Trophoblast cell (in vitro differentiated cells and primary cell): ENCODE results near the gene CNTN2.

ENCODE experiments used
- DNase-seq, 2 donors: peaks; one replicate each; pipeline ENCODE4 v3.0.0-alpha.2; 2016
- H2AFZ ChIP-seq: 2 replicates; pipeline ENCODE4 v1.6.1; 2013; ENCODE audit warnings: low read length, moderate library complexity, mild to moderate bottlenecking; ENCODE audit not compliant: insufficient read depth, poor library complexity
- H2AK5ac ChIP-seq: 2 replicates; pipeline ENCODE4 v1.6.1; 2013; ENCODE audit warnings: mild to moderate bottlenecking, low read length
- H2BK120ac ChIP-seq: 2 replicates; pipeline ENCODE4 v1.6.1; 2013; ENCODE audit warnings: low read length, mild to moderate bottlenecking, moderate library complexity; ENCODE audit not compliant: insufficient read depth, poor library complexity
- H2BK12ac ChIP-seq: 2 replicates; pipeline ENCODE4 v1.6.1; 2013; ENCODE audit warnings: mild to moderate bottlenecking, low read length, moderate library complexity
- H2BK5ac ChIP-seq: 2 replicates; pipeline ENCODE4 v1.6.1; 2013; ENCODE audit warnings: low read length, low read depth, moderate library complexity, mild to moderate bottlenecking; ENCODE audit not compliant: poor library complexity
- H3K14ac ChIP-seq: 2 replicates; pipeline ENCODE4 v1.6.1; 2013; ENCODE audit warnings: mild to moderate bottlenecking, low read length
- H3K18ac ChIP-seq: 2 replicates; pipeline ENCODE4 v1.6.1; 2013; ENCODE audit warnings: mild to moderate bottlenecking, low read length
- H3K23ac ChIP-seq: 2 replicates; pipeline ENCODE4 v1.6.1; 2013; ENCODE audit warnings: low read length
- H3K27ac ChIP-seq: 2 replicates; pipeline ENCODE4 v1.5.1; 2013; ENCODE audit warnings: low read depth, mild to moderate bottlenecking, inconsistent platforms, low read length, moderate library complexity
- H3K27me3 ChIP-seq: 2 replicates; pipeline ENCODE4 v1.6.1; 2013; ENCODE audit warnings: inconsistent platforms, mild to moderate bottlenecking, low read length, moderate library complexity; ENCODE audit not compliant: insufficient read depth
- H3K36me3 ChIP-seq, 2 experiments: 1 replicate in 1 of 2; 2 replicates in 1 of 2; pipeline ENCODE4 v1.6.1; 2013; ENCODE audit warnings: low read length in 2 of 2, mild to moderate bottlenecking in 2 of 2, moderate library complexity in 1 of 2; ENCODE audit not compliant: insufficient read depth in 2 of 2, control insufficient read depth in 1 of 2
- H3K4ac ChIP-seq: 2 replicates; pipeline ENCODE4 v1.6.1; 2013; ENCODE audit warnings: low read depth, mild to moderate bottlenecking, low read length, moderate library complexity
- H3K4me1 ChIP-seq, 2 experiments: 1 replicate in 1 of 2; 2 replicates in 1 of 2; pipeline ENCODE4 v1.6.1; 2013; ENCODE audit warnings: low read length in 2 of 2, mild to moderate bottlenecking in 2 of 2, moderate library complexity in 1 of 2; ENCODE audit not compliant: insufficient read depth in 2 of 2, control insufficient read depth in 1 of 2
- H3K4me2 ChIP-seq: 2 replicates; pipeline ENCODE4 v1.6.1; 2013; ENCODE audit warnings: inconsistent platforms, mild to moderate bottlenecking, low read length, moderate library complexity
- H3K4me3 ChIP-seq: 2 replicates; pipeline ENCODE4 v1.5.1; 2013; ENCODE audit warnings: mild to moderate bottlenecking, low read depth, low read length, inconsistent platforms
- H3K79me1 ChIP-seq: one replicate; pipeline ENCODE4 v1.6.1; 2013; ENCODE audit warnings: low read length
- H3K79me2 ChIP-seq: 2 replicates; pipeline ENCODE4 v1.6.1; 2013; ENCODE audit warnings: low read length, mild to moderate bottlenecking; ENCODE audit not compliant: control insufficient read depth, insufficient read depth, poor library complexity
- H3K9ac ChIP-seq: 2 replicates; pipeline ENCODE4 v1.6.1; 2013; ENCODE audit warnings: mild to moderate bottlenecking, low read length
- H3K9me3 ChIP-seq: 2 replicates; pipeline ENCODE4 v1.6.1; 2013; ENCODE audit warnings: low read depth, mild to moderate bottlenecking, control low read depth, inconsistent platforms, low read length; ENCODE audit not compliant: insufficient read depth
- H4K12ac ChIP-seq: 2 replicates; pipeline ENCODE4 v1.6.1; 2013; ENCODE audit warnings: low read depth, mild to moderate bottlenecking, low read length, moderate library complexity
- H4K8ac ChIP-seq: 2 replicates; pipeline ENCODE4 v1.6.1; 2013; ENCODE audit warnings: low read depth, mild to moderate bottlenecking, low read length, moderate library complexity
- H4K91ac ChIP-seq: one replicate; pipeline ENCODE4 v1.6.1; 2013; ENCODE audit warnings: low read depth, mild to moderate bottlenecking, low read length, moderate library complexity
- WGBS: extraction: QIAGEN DNeasy Blood & Tissue Kit; methylation state at CpG from one replicate; pipeline ENCODE4 v1.1.7; 2013; ENCODE audit warnings: missing lambda C conversion rate; ENCODE audit not compliant: insufficient read length, insufficient coverage; ENCODE audit errors: extremely low coverage; 5-methylcytosine and 5-hydroxymethylcytosine counted together

CNTN2 gene

DNA sequence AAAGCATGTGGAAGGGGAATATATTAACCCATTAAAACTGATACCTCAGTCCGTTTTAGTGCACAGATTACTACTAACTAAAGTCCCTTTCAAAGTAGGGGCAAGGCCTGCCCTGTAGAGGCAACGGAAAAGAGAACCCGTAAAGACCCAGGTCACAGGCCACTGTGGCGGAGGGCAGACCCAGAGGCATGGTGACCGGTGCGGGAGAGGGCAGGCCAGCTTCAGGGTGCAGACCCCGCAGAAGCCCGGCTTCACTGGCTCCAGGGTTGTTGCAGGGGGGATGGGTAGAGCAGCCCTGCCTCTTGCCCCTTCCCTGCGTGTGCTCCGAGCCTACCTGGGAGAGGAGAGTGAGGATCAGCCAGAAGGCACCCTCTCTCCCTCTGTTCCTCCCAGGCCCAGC, 17.7 kb downstream of the CNTN2 start:
- Histone ChIP-seq H3K36me3 (no peaks in the 10 kb centered on the region), H3K27me3 (no peaks in the 10 kb centered on the region), H2BK12ac (no peak overlapping the region), H3K79me2 (no peaks in the 10 kb centered on the region), H3K4ac (no peak overlapping the region), H3K9ac (no peak overlapping the region), H4K12ac (no peak overlapping the region), H4K91ac (no peak overlapping the region), H3K9me3 (no peaks in the 10 kb centered on the region), H2AFZ (no peak overlapping the region), H3K4me1 (no peaks in the 10 kb centered on the region), H2BK5ac (no peak overlapping the region), H3K14ac (no peak overlapping the region), H3K18ac (no peak overlapping the region), H4K8ac (no peak overlapping the region), H3K4me2 (no peak overlapping the region), H3K4me3 (no peak overlapping the region), H3K79me1 (no peaks in the 10 kb centered on the region), H3K23ac (no peak overlapping the region), H2BK120ac (no peak overlapping the region), H2AK5ac (no peak overlapping the region), H3K27ac (no peak overlapping the region)
- no CpG with 5 or more reads among the region's 10 CpGs for WGBS
- DNase-seq = no peak

DNA sequence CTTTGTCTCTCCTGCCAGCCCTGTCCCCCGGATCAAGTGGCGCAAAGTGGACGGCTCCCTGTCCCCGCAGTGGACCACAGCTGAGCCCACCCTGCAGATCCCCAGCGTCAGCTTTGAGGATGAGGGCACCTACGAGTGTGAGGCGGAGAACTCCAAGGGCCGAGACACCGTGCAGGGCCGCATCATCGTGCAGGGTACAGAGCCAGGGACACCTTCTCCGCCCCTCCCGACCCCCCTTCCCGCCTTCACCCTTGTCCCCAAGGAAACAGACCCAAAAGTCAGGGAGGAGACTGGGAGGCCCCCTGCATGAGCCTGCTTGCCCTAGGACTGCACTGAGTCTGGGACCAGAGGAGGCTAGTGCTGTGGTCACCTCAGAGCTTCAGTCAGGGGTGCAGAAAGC, 18.2 kb downstream of the CNTN2 start:
- WGBS = no CpG with 5 or more reads among the region's 14 CpGs
- no peak overlapping the region for H3K4me3 ChIP-seq
- no peak overlapping the region for H3K23ac ChIP-seq
- H3K79me2 ChIP-seq = no peaks in the 10 kb centered on the region
- H3K4me2 ChIP-seq = no peak overlapping the region
- H2AFZ ChIP-seq = no peak overlapping the region
- H3K18ac ChIP-seq = no peak overlapping the region
- no peak overlapping the region for H3K27ac ChIP-seq
- H3K27me3 ChIP-seq = no peaks in the 10 kb centered on the region
- no peaks in the 10 kb centered on the region for H3K4me1 ChIP-seq
- no peak overlapping the region for H2BK120ac ChIP-seq
- H2BK5ac ChIP-seq = no peak overlapping the region
- H2AK5ac ChIP-seq = no peak overlapping the region
- no peaks in the 10 kb centered on the region for H3K9me3 ChIP-seq
- no peaks in the 10 kb centered on the region for H3K79me1 ChIP-seq
- H3K4ac ChIP-seq = no peak overlapping the region
- no peak overlapping the region for H2BK12ac ChIP-seq
- no peak overlapping the region for H3K14ac ChIP-seq
- DNase-seq = no peak
- H4K12ac ChIP-seq = no peak overlapping the region
- no peak overlapping the region for H4K91ac ChIP-seq
- H4K8ac ChIP-seq = no peak overlapping the region
- H3K36me3 ChIP-seq = no peaks in the 10 kb centered on the region
- no peak overlapping the region for H3K9ac ChIP-seq

DNA sequence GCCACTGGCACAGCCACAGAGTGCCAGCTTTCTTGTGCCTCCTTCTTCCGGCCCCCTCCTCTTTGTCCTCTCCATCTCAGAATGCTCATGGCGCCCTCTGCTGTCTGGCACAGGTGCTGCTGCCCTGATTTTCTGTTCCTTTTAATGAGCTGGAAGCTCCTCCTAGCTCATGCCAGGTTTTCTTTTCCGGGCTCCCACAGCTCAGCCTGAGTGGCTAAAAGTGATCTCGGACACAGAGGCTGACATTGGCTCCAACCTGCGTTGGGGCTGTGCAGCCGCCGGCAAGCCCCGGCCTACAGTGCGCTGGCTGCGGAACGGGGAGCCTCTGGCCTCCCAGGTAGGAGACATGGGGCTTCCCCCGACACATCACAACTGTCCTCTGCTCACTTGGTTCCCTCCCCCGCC, 18.7 kb downstream of the CNTN2 start:
- no peak overlapping the region for H3K18ac ChIP-seq
- WGBS = no CpG with 5 or more reads among the region's 13 CpGs

DNA sequence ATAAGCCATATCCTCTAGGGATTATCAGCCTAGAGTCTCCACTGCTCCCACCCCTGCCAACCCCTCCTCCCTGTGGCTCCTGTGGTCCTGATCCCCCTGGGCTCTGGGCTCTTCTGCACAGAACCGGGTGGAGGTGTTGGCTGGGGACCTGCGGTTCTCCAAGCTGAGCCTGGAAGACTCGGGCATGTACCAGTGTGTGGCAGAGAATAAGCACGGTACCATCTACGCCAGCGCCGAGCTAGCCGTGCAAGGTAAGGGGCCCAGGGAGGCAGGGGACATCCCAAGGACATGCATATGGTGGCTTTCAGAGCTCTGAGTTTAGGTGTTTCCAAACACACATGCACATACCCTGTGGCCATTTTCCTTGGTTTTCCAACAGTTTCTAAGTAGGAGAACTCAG, 19.3 kb downstream of the CNTN2 start:
- H3K9ac ChIP-seq = no peak overlapping the region
- H2BK120ac ChIP-seq = no peak overlapping the region
- H3K27ac ChIP-seq = no peak overlapping the region
- H4K91ac ChIP-seq = no peak overlapping the region
- H4K8ac ChIP-seq = no peak overlapping the region
- H3K4me2 ChIP-seq = no peak overlapping the region
- H3K27me3 ChIP-seq = no peaks in the 10 kb centered on the region
- H2BK5ac ChIP-seq = no peak overlapping the region
- H3K4me1 ChIP-seq = no peaks in the 10 kb centered on the region
- no peak overlapping the region for H4K12ac ChIP-seq
- no peaks in the 10 kb centered on the region for H3K9me3 ChIP-seq
- DNase-seq = no peak
- no peak overlapping the region for H3K14ac ChIP-seq
- H3K36me3 ChIP-seq = no peaks in the 10 kb centered on the region
- no peak overlapping the region for H3K4me3 ChIP-seq
- no CpG with 5 or more reads among the region's 8 CpGs for WGBS
- H3K79me2 ChIP-seq = no peaks in the 10 kb centered on the region
- no peaks in the 10 kb centered on the region for H3K79me1 ChIP-seq
- H2AFZ ChIP-seq = no peak overlapping the region
- H3K18ac ChIP-seq = no peak overlapping the region
- H3K4ac ChIP-seq = no peak overlapping the region
- H3K23ac ChIP-seq = no peak overlapping the region
- H2BK12ac ChIP-seq = no peak overlapping the region
- no peak overlapping the region for H2AK5ac ChIP-seq

More for the DNA sequence above, 18.7 kb downstream of the CNTN2 start:
- no peaks in the 10 kb centered on the region for H3K79me2 ChIP-seq
- H3K4ac ChIP-seq = no peak overlapping the region
- no peak overlapping the region for H4K12ac ChIP-seq
- H2BK120ac ChIP-seq = no peak overlapping the region
- no peaks in the 10 kb centered on the region for H3K27me3 ChIP-seq
- no peak overlapping the region for H2AK5ac ChIP-seq
- H4K91ac ChIP-seq = no peak overlapping the region
- no peak overlapping the region for H2AFZ ChIP-seq
- no peaks in the 10 kb centered on the region for H3K4me1 ChIP-seq
- no peaks in the 10 kb centered on the region for H3K79me1 ChIP-seq
- H3K4me3 ChIP-seq = no peak overlapping the region
- H3K9me3 ChIP-seq = no peaks in the 10 kb centered on the region
- H3K4me2 ChIP-seq = no peak overlapping the region
- H2BK5ac ChIP-seq = no peak overlapping the region
- H2BK12ac ChIP-seq = no peak overlapping the region
- H3K14ac ChIP-seq = no peak overlapping the region
- no peaks in the 10 kb centered on the region for H3K36me3 ChIP-seq
- no peak overlapping the region for H3K9ac ChIP-seq
- H3K23ac ChIP-seq = no peak overlapping the region
- H4K8ac ChIP-seq = no peak overlapping the region
- DNase-seq = peak; percentile 47 to 77
- no peak overlapping the region for H3K27ac ChIP-seq
